HG03521 (cell line): ENCODE measurements around the gene CEBPB.
"Not testable (repeated sequence)": the region's sequence is repeated elsewhere in the genome, so short reads cannot be mapped to it uniquely, and the experiment has no call there.

Source experiments
- ATAC-seq: cut with Tn5 transposase; IDR thresholded peaks from one replicate; pipeline ENCODE4 v1.9.1; 2021; ENCODE audit warnings: mild to moderate bottlenecking, moderate library complexity; ENCODE audit not compliant: unreplicated experiment

The CEBPB gene

DNA sequence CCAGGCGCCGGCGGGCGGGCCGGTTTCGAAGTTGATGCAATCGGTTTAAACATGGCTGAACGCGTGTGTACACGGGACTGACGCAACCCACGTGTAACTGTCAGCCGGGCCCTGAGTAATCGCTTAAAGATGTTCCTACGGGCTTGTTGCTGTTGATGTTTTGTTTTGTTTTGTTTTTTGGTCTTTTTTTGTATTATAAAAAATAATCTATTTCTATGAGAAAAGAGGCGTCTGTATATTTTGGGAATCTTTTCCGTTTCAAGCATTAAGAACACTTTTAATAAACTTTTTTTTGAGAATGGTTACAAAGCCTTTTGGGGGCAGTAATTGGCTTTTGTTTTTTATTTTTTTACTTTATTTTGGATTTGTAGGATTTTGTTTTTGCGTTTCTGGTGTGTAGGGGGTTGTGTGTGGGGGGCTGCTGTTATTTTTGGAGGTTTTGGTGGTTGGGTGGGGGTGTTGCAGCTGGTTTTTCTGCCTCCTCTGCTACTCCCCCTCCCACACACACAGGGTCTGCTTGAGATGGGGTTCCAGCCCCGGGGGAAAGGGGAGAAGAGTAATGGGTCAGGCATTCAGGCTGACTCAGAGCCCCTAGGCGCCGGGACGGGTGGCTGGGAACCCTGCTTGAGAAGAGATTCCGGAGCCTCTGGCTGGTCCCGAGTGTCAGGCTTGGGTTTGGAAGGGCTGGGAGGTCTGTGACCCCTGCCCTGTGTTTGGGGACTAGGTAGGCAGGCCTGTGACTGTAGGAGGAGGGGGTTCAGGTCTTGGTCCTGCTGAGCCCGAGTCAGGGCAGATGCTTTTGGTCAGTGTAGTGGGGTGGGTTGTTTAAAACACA, 2.0 kb downstream of the CEBPB start:
- no peak for ATAC-seq

DNA sequence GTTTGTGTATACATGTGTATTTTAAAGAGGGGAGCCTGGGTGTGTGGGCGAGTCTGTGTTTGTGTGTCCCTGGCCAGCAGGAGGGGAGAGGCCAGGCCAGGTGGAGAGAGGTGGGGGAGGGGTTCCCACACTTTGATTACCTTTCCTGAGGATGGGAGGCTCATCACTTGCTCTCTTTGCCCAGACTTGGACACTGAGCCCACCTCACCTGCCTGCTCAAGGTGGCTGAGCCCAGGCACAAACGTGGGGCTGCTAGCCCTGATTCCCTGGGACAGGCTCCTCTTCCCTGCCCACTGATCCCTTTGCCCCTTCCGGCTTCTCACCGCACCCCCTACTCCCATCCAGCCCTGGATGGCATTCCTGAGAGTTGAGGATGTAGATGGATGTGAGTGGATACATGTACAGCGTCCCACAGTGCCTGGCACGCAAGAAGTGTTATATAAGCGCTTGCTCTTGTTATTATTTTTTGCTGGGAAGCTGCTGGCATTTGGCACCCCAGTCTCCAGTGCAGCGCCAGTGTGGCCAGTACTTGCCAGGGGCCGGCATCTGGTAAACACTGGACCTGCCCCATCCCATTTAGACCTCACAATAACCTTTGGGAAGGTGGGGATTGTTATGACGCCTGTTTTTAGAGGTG, 2.7 kb downstream of the CEBPB start:
- ATAC-seq = no peak

- no peak for ATAC-seq
Observed at GRCh38 chr20:50193836-50194421, 3.3 kb downstream of the CEBPB start.

GRCh38 chr20:50194422-50194830, 3.8 kb downstream of the CEBPB start:
- ATAC-seq = no peak

GRCh38 chr20:50194831-50195523, 4.3 kb downstream of the CEBPB start:
- ATAC-seq = no peak

- ATAC-seq = no peak
Observed at GRCh38 chr20:50195524-50196120, 5.0 kb downstream of the CEBPB start.

DNA sequence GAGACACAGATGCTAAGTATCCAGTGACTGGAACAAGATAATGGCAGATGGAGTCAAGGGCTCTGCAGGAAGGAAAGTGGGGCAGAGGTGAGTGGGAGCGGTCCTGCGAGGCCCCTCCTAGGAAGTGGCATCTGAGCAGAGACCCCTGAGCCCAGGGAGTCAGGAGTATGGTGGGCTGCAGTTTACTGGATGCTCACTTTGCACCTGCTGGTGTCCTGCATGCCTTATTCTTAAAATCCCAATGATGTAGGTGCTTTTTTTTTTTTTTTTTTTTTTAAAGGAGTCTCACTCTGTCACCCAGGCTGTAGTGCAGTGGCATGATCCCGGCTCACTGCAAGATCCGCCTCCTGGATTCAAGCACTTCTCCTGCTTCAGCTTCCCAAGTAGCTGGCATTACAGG, 5.6 kb downstream of the CEBPB start:
- no peak for ATAC-seq

DNA sequence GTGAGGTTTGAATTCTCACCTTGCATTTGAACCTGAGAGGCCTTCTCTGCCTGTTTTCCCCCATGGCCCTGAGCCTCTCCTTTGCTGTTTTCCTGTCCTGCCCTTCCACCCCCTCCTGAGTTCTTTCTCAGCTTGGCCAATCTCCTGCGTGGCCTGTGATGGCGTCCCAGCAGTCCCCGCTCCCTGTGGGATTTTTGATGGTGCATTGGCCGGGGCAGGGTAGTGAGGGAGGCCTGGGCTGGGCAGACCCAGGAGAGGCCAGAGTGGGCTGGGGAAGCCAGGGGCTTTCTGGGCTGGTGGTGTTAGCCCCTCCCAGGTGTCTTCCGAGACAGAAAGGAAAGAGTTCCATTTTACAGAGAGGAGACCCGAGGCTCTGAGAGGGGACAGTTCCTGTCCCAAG, 6.3 kb downstream of the CEBPB start:
- ATAC-seq = no peak

DNA sequence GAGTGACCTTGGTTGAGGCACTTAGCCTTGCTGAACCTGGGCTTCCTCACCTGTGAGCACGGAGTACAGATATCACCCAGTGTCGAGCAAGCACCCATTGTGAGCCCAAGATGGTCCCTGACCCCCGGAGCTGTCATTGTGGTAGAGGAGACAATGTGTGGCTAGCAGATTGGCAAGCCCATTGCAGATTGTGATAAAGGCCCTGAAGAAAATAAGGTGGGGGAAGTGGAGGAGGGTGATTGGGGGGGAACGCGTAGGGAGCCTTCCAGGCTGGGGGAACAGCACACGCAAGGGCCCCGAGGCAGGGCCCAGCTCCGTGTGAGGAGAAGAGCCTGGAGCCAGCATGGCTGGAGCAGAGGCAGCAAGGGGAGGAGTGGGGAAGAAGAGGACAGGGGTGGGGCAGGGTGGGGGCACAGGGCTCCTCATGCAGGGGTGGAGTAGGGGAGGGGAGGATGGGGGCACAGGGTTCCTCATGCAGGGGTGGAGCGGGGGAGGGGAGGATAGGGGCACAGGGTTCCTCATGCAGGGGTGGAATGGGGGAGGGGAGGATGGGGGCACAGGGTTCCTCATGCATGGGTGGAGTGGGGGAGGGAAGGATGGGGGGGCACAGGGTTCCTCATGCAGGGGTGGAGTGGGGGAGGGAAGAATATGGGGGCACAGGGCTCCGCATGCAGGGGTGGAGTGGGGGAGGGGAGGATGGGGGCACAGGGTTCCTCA, 7.0 kb downstream of the CEBPB start:
- no peak for ATAC-seq

DNA sequence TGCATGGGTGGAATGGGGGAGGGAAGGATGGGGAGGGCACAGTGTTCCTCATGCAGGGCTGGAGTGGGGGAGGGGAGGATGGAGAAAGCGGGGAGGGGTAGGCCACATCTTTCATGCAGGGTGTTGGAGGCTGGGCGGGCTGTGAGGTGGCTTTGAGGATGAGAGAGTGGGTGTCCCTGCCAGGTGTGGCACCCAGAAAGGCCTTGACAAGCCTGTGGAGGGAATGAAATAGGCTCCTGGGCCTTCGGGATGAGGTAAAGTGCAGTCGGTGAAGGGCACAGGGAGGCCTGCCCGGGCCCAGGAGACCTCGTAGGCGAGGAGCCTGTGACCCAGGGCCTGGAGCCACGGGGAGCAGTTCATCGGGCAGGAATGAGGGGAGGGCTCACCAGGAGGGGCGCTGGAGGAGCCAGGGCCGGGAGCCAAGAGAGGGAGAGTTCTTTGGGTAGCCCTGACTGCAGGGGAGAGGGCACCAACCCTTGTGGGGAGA, 7.6 kb downstream of the CEBPB start:
- no peak for ATAC-seq

DNA sequence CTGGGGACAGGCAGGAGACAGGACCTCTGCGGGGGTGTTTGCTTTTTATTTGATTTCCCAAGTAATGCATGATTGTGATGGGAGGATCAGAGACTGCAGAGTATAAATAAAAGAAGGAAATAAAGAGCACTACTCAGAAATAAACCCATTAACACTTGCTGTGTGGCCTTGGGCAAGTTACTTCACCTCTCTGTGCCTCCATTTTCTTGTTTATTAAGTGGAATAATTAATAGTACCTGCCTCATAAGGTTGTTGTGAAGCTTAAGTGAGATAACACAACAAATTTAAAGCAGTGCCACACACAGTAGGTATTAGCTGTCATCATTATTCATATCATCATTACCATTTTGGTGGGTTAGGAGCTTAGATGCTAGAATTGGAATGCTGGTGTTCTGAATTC, 8.1 kb downstream of the CEBPB start:
- no peak for ATAC-seq

- ATAC-seq = no peak
Observed at GRCh38 chr20:50199703-50200102, 9.1 kb downstream of the CEBPB start.

GRCh38 chr20:50200482-50201104, 10.0 kb downstream of the CEBPB start:
- ATAC-seq = no peak

GRCh38 chr20:50201710-50202109, 11.1 kb downstream of the CEBPB start:
- not testable (repeated sequence) for ATAC-seq

DNA sequence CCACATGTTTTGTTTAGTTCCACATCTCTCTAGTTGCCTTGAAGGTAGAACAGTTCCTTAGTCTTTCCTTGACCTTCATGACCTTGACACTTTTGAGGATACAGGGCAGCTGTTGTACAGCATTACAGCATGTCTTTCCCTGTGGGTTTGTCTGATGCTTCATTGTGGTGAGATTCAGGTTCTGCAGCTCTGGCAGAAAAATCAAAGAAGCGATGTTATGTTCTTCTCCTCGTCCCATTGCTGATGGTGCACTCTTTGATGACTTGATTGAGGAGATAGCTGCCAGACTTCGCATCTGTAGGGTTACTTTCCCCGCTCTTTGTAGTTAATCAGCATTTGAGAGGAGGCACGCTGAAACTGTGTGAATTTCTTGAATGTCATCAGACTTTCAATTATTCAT, 12.0 kb downstream of the CEBPB start:
- no peak for ATAC-seq

- no peak for ATAC-seq
Observed at GRCh38 chr20:50203951-50204937, 13.6 kb downstream of the CEBPB start.

- ATAC-seq = no peak
Observed at GRCh38 chr20:50207026-50207425, 16.4 kb downstream of the CEBPB start.

GRCh38 chr20:50208085-50208491, 17.5 kb downstream of the CEBPB start:
- ATAC-seq = no peak

GRCh38 chr20:50208815-50209214, 18.2 kb downstream of the CEBPB start:
- ATAC-seq = not testable (repeated sequence)
